T-helper 17 cell (primary cell): Measurements from ENCODE around the gene FYB1. TPM values are rescaled to one million over a fixed set of nuclear protein-coding genes. Genes with fewer than 3 reads are reported as not detected.
A peak's percentile ranks its signal among the peaks of the same experiment; 100 is the strongest.

Experiments used
- ATAC-seq: fragments of 150-1000 bp; cut with Tn5 transposase; 2 replicates; pipeline ENCODE4 v1.10.0; 2021; ENCODE audit warnings: mild to moderate bottlenecking, moderate library complexity
- DNase-seq, 3 donors: peaks; one replicate each; pipeline versions ENCODE4 v3.0.0 to v3.0.0-alpha.2; 2020 to 2021
- H3K9me3 ChIP-seq: one replicate; pipeline ENCODE4 v1.7.0; 2013; ENCODE audit warnings: low read length, mild to moderate bottlenecking; ENCODE audit not compliant: control insufficient read depth, poor library complexity, severe bottlenecking
- H3K27ac Mint-ChIP-seq: one replicate; pipeline ENCODE4 v1.8.0; 2022; ENCODE audit warnings: mild to moderate bottlenecking, moderate library complexity, mixed read lengths
- H3K27me3 Mint-ChIP-seq: one replicate; pipeline ENCODE4 v1.8.0; 2022; ENCODE audit warnings: mixed read lengths
- H3K36me3 Mint-ChIP-seq: one replicate; pipeline ENCODE4 v1.8.0; 2022; ENCODE audit warnings: low read depth, mixed read lengths
- H3K4me1 Mint-ChIP-seq: one replicate; pipeline ENCODE4 v1.8.0; 2022; ENCODE audit warnings: mild to moderate bottlenecking, mixed read lengths
- H3K4me3 Mint-ChIP-seq: one replicate; pipeline ENCODE4 v1.8.0; 2022; ENCODE audit warnings: mild to moderate bottlenecking, moderate library complexity, mixed read lengths
- total RNA-seq, 4 donors: library from RNA in 2 of 4; stranded (reverse) in 2 of 4; gene quantifications; one replicate each; pipeline ENCODE4 v1.2.3 and lab custom pipeline; 2022 to 2026

The FYB1 gene
- total RNA-seq, 2 donors from 2014 or later, result 499 to 517 TPM

GRCh38 chr5:39121315-39121714 is 98.0 kb downstream of the FYB1 start:
- Mint-ChIP-seq H3K27ac (peak overlapping the region; percentile 86), H3K27me3 (no peaks in the 10 kb centered on the region), H3K4me3 (no peak overlapping the region), H3K36me3 (peaks cover 18% of the 10 kb centered on the region), H3K4me1 (peaks cover 14% of the 10 kb centered on the region)
- no peak for ATAC-seq
- DNase-seq, result no peak
- H3K9me3 ChIP-seq, result no peaks in the 10 kb centered on the region

- peak overlapping the region; percentile 51 for H3K27ac Mint-ChIP-seq
- no peaks in the 10 kb centered on the region for H3K27me3 Mint-ChIP-seq
- H3K4me3 Mint-ChIP-seq, result no peak overlapping the region
- H3K9me3 ChIP-seq, result no peaks in the 10 kb centered on the region
- H3K4me1 Mint-ChIP-seq, result peaks cover 12% of the 10 kb centered on the region
- no peak for ATAC-seq
- DNase-seq, result no peak
- peaks cover 16% of the 10 kb centered on the region for H3K36me3 Mint-ChIP-seq
Observed at GRCh38 chr5:39120052-39120420, 99.3 kb downstream of the FYB1 start.

- H3K9me3 ChIP-seq, result no peaks in the 10 kb centered on the region
- no peak overlapping the region for H3K4me3 Mint-ChIP-seq
- H3K36me3 Mint-ChIP-seq, result peaks cover 19% of the 10 kb centered on the region
- ATAC-seq (no peak), DNase-seq (no peak)
- peaks cover 15% of the 10 kb centered on the region for H3K4me1 Mint-ChIP-seq
- H3K27ac Mint-ChIP-seq, result peak overlapping the region; percentile 51
- H3K27me3 Mint-ChIP-seq, result no peaks in the 10 kb centered on the region
Observed at GRCh38 chr5:39119404-39120051, 99.8 kb downstream of the FYB1 start.

- H3K36me3 Mint-ChIP-seq, result peaks cover 19% of the 10 kb centered on the region
- peak overlapping the region; percentile 94 for H3K27ac Mint-ChIP-seq
- peaks cover 12% of the 10 kb centered on the region for H3K4me1 Mint-ChIP-seq
- no peaks in the 10 kb centered on the region for H3K27me3 Mint-ChIP-seq
- no peak for ATAC-seq
- no peak for DNase-seq
- no peaks in the 10 kb centered on the region for H3K9me3 ChIP-seq
- no peak overlapping the region for H3K4me3 Mint-ChIP-seq
Observed at GRCh38 chr5:39118638-39119037, 100.7 kb downstream of the FYB1 start.

DNA sequence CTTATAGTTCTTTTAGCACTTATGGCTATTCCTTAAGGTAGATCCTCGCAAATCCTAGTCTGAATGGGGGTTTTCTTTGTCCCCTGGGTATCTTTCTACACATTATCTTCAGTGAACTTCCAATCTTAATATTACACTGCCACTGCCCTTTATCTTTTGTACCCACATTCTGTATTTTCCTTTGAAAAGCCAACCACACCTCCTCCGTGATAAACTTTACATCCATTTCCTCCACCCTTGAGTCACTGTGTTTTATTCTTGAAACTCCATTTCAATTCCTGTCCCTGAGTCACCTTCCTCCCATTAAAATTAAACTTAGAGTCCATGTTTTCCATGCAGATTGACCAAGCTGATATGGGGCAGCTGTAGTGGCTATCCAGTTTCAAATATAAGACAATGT is 102.0 kb downstream of the FYB1 start:
- no peak for DNase-seq
- peaks cover 12% of the 10 kb centered on the region for H3K4me1 Mint-ChIP-seq
- ATAC-seq, result no peak
- H3K36me3 Mint-ChIP-seq, result peaks cover 19% of the 10 kb centered on the region
- peak overlapping the region; percentile 7 for H3K4me3 Mint-ChIP-seq
- no peaks in the 10 kb centered on the region for H3K27me3 Mint-ChIP-seq
- peak overlapping the region; percentile 94 for H3K27ac Mint-ChIP-seq
- H3K9me3 ChIP-seq, result no peaks in the 10 kb centered on the region

- Mint-ChIP-seq H3K4me3 (no peak overlapping the region), H3K27ac (peak overlapping the region; percentile 94), H3K4me1 (peaks cover 10% of the 10 kb centered on the region), H3K27me3 (no peaks in the 10 kb centered on the region), H3K36me3 (peaks cover 16% of the 10 kb centered on the region)
- no peak for ATAC-seq
- H3K9me3 ChIP-seq, result no peaks in the 10 kb centered on the region
- DNase-seq, result no peak
Observed at GRCh38 chr5:39116344-39117170, 102.8 kb downstream of the FYB1 start.

- Mint-ChIP-seq H3K27me3 (no peaks in the 10 kb centered on the region), H3K36me3 (peaks cover 16% of the 10 kb centered on the region), H3K27ac (peak overlapping the region; percentile 67), H3K4me1 (peaks cover 10% of the 10 kb centered on the region), H3K4me3 (no peak overlapping the region)
- ATAC-seq (no peak), DNase-seq (no peak)
- H3K9me3 ChIP-seq, result no peaks in the 10 kb centered on the region
Observed at GRCh38 chr5:39115644-39116343, 103.6 kb downstream of the FYB1 start.

DNA sequence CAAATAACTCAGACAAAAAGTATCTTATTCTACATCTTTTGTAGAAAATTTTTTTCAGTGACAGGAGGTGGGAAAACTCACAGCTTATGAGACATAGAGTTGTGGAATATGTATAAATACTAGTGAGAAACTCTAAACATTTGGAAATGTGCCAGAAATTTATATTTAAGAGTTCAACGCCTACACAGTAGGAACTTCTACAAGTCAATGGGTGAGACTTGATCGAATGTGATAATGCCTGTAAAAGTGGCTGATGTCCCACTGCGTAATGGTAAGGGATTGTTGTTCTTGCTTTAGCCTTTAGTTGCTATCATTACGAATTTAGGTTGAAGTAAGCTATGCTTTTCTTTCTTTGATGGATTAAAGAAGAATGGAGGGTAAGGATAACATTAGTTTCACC is 105.2 kb downstream of the FYB1 start:
- Mint-ChIP-seq H3K36me3 (peaks cover 14% of the 10 kb centered on the region), H3K27me3 (no peaks in the 10 kb centered on the region), H3K4me1 (peaks cover 14% of the 10 kb centered on the region)

DNA sequence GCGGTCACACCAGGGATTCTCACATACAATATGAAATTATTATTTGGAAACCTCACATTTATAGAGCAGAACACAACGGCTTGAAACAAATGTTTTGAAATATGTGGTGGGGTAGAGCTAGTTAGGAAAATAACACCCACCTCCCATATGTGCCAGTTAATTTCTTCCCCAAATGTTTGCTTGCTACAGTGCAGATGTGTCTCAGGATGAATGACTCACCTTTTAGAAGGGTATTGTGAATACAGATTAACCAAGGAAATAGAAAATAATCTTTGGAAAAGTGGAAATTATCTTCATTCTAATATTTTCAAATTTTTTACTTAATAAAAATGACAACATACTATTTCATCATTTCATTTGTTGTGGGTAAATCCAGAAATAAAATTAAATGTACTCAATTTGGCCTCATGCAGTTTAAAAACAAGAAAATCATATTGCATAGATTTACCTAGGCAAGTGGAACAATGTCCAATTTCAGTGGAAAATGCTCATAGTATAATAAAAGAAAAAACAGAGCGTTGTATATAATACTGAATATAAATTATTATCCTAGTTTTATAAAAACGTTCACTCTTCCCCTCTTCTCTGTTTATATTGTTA is 105.9 kb downstream of the FYB1 start:
- Mint-ChIP-seq H3K36me3 (peaks cover 14% of the 10 kb centered on the region), H3K27me3 (no peaks in the 10 kb centered on the region), H3K4me3 (no peak overlapping the region), H3K27ac (no peak overlapping the region), H3K4me1 (peaks cover 14% of the 10 kb centered on the region)
- ATAC-seq, result no peak
- H3K9me3 ChIP-seq, result no peaks in the 10 kb centered on the region
- no peak for DNase-seq

More for the DNA sequence above, 105.2 kb downstream of the FYB1 start:
- H3K4me3 Mint-ChIP-seq, result no peak overlapping the region
- ATAC-seq (no peak), DNase-seq (no peak)
- no peaks in the 10 kb centered on the region for H3K9me3 ChIP-seq
- no peak overlapping the region for H3K27ac Mint-ChIP-seq

GRCh38 chr5:39109606-39110005 is 109.8 kb downstream of the FYB1 start:
- DNase-seq (no peak), ATAC-seq (no peak)
- H3K27me3 Mint-ChIP-seq, result no peaks in the 10 kb centered on the region
- H3K4me1 Mint-ChIP-seq, result peaks cover 4% of the 10 kb centered on the region
- H3K4me3 Mint-ChIP-seq, result no peak overlapping the region
- H3K27ac Mint-ChIP-seq, result peak overlapping the region; percentile 27
- H3K36me3 Mint-ChIP-seq, result peaks cover 3% of the 10 kb centered on the region
- no peaks in the 10 kb centered on the region for H3K9me3 ChIP-seq

DNA sequence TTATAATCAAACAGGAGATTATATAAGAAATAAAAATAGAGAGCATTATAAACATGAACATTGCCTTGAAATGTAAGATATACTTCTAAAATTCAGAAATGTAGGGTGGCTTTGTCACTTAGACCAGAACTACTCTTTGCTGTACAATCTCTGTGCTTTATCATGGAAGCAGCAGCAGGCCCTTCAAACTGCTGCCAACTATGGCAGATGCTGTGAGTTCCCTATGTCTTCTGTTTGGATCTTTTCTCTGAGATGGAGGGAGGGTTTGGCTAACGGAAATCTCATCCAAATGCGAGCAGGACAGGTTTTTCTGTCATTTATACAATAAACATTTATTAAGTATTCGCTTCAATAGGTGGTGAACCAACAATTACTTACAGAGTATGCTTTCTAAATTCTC is 110.4 kb downstream of the FYB1 start:
- no peak for ATAC-seq
- no peaks in the 10 kb centered on the region for H3K9me3 ChIP-seq
- no peak overlapping the region for H3K4me3 Mint-ChIP-seq
- H3K36me3 Mint-ChIP-seq, result peaks cover 6% of the 10 kb centered on the region
- peaks cover 9% of the 10 kb centered on the region for H3K4me1 Mint-ChIP-seq
- H3K27ac Mint-ChIP-seq, result peak overlapping the region; percentile 27
- no peaks in the 10 kb centered on the region for H3K27me3 Mint-ChIP-seq
- DNase-seq, result no peak

DNA sequence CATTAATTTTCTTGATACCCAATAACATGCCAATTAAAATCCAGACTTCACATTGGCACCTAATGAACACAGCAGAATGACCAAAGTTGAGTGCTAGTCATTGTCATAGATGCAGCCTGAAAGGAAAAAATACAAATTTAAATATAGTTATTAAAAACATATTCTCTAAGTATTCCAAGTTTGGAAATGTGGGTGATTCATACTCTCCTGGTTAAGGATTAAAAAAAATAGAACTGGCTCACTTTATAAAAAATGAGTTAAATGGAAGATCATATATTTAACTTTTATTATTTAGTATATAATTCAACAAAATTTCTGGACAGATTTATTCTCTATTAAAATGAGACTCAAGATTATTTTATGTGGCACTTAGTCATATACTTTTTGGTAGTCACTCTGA is 112.0 kb downstream of the FYB1 start:
- DNase-seq, result no peak
- no peaks in the 10 kb centered on the region for H3K9me3 ChIP-seq
- H3K4me3 Mint-ChIP-seq, result no peak overlapping the region
- no peak overlapping the region for H3K27ac Mint-ChIP-seq
- no peak for ATAC-seq
- H3K27me3 Mint-ChIP-seq, result no peaks in the 10 kb centered on the region
- H3K4me1 Mint-ChIP-seq, result peaks cover 20% of the 10 kb centered on the region
- peaks cover 14% of the 10 kb centered on the region for H3K36me3 Mint-ChIP-seq

- Mint-ChIP-seq H3K27ac (peak overlapping the region; percentile 4), H3K36me3 (peaks cover 14% of the 10 kb centered on the region), H3K4me1 (peaks cover 26% of the 10 kb centered on the region), H3K4me3 (no peak overlapping the region), H3K27me3 (no peaks in the 10 kb centered on the region)
- ATAC-seq, result no peak
- no peak for DNase-seq
- no peaks in the 10 kb centered on the region for H3K9me3 ChIP-seq
Observed at GRCh38 chr5:39106322-39106721, 113.0 kb downstream of the FYB1 start.
